ENCODE measurements around the gene CSNK1D.

Gene CSNK1D

DNA sequence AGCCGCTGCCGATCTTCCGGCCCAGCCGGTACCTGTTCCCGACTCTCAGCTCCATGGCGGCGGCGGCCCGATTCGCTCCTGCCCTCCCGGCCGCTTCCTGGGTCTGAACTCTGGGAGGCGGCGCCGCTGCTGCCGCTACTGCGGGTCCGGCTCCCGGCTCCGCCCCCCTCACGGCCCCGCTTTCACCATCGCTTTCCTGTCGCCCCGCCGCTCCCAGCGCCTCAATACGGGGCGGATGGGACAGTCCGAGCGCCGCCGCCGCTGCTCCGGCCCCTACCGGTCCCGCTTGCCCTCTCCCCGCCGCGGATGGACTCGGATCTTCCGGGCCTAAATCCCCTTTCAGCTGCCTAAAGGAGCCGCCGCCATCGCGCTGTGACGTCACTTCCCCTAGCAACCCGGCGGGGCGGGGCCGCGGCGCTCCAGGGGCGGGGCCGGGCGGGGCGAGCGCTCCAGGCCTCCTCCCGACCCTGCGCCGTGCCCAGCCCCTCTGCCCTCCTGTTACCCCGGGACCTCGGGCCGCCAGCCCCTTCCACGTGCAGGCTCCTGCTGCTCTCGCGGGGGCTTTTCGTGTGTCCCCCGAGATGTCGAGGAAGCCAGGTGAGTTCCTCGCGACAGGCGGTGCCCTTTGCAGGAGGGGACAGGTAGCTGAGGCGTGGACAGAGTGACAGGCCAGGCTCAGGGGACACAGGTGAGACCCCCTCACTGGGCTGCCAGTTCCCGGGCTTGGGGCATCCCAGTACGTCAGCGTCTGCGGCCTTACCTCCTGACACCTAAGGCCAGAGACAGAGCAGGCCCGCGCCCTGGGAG lies at the start of gene CSNK1D:
CSNK1D (minus strand) TSS at position 374 of the 807 bp plus-strand sequence; CDS start at position 55, 319 bp downstream.
- peak within 1 kb of the TSS; percentile 100 for H3K4me3 ChIP-seq
- TF ChIP-seq, protein P1, sequence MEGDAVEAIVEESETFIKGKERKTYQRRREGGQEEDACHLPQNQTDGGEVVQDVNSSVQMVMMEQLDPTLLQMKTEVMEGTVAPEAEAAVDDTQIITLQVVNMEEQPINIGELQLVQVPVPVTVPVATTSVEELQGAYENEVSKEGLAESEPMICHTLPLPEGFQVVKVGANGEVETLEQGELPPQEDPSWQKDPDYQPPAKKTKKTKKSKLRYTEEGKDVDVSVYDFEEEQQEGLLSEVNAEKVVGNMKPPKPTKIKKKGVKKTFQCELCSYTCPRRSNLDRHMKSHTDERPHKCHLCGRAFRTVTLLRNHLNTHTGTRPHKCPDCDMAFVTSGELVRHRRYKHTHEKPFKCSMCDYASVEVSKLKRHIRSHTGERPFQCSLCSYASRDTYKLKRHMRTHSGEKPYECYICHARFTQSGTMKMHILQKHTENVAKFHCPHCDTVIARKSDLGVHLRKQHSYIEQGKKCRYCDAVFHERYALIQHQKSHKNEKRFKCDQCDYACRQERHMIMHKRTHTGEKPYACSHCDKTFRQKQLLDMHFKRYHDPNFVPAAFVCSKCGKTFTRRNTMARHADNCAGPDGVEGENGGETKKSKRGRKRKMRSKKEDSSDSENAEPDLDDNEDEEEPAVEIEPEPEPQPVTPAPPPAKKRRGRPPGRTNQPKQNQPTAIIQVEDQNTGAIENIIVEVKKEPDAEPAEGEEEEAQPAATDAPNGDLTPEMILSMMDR (IDR thresholded peaks at IDR 0.05) = no peak
- H3K27ac ChIP-seq = peak within 1 kb of the TSS; percentile 98 to 100
- peak; percentile 94 for DNase-seq (ENCODE audit: low spot score)

DNA sequence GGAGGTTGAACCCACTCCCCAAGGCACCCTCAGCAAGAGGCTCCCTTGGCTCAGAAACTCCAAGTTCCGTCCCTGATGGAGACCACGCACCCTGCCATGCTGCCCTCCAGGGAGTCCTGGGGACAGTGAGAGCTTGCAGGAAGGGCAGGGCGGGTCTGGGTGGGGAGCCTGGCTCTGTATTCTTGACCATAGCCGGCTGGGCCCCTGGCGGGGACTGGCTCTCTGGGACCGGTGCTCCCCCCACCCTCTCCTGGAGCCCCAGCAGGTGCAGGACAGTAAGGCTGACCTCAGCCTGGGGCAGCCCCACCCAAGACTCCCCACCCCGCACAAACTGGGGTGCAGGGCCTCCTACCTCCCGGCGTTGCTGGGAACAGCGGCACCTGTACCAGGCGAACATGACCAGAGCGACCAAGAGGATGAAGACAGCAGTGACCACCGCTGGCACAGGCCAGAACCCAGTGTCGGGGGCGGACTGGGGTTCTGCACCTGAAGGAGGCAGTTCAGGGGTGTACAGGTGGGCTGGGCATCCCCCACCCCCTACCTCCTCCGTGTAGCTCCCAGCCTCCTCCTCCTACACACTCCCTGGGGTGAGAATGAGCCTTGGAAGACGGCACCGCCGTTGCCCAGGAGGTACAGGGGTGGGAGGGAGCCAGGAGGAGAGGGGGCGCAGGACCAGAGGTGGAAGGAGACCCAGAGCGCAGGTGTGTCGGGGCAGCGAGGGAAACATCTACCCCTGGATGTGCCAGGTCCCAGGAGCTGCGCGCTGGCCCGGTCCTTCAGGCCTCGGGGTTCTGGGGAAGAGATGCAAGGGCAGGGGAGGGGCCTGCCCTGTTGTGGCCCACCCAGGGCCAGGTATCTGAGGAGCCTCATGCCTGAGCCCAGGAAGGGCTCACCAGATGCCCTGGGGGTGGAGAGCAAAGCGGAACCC lies 49.3 kb upstream of the CSNK1D start:
- TF ChIP-seq, protein P1 (IDR thresholded peaks at IDR 0.05) = no peak
- Histone ChIP-seq H3K27ac (no peak overlapping the region), H3K4me3 (no peak overlapping the region)
- DNase-seq (ENCODE audit: low spot score) = no peak

DNA sequence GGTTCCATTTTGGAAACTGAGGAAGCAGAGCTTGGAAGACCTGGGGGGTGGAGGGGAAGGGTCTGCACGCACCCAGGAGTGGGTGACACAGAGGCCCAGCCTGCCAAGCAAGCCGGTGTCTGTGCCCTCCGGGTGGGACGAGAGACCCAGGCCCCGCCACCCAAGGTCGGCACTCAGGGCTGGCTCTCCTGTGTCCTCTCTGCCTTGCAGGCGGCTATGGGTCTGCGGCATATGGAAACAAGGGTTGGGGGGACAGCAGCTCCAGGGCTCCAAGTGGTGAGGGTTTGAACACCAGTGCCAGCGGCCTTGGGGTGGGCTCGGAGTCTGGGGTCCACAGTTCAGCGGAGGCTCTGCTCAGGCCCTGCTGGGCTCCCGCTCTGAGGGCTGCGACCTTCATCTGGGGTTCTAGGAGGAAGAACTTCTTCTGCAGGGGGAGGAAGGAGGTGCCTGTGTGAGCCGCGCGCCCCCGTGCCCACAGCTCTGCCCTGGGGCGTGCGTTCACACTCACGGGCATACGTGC lies 48.5 kb upstream of the CSNK1D start:
- Histone ChIP-seq H3K4me3 (no peak overlapping the region), H3K27ac (no peak overlapping the region)
- TF ChIP-seq, protein P1 (IDR thresholded peaks at IDR 0.05) = no peak
- no peak for DNase-seq (ENCODE audit: low spot score)

GRCh38 chr17:82320956-82321927 lies 47.7 kb upstream of the CSNK1D start:
- H3K4me3 ChIP-seq = no peak overlapping the region
- DNase-seq (ENCODE audit: low spot score) = no peak
- no peak overlapping the region for H3K27ac ChIP-seq
- TF ChIP-seq, protein P1 (IDR thresholded peaks at IDR 0.05) = peak; percentile 99

DNA sequence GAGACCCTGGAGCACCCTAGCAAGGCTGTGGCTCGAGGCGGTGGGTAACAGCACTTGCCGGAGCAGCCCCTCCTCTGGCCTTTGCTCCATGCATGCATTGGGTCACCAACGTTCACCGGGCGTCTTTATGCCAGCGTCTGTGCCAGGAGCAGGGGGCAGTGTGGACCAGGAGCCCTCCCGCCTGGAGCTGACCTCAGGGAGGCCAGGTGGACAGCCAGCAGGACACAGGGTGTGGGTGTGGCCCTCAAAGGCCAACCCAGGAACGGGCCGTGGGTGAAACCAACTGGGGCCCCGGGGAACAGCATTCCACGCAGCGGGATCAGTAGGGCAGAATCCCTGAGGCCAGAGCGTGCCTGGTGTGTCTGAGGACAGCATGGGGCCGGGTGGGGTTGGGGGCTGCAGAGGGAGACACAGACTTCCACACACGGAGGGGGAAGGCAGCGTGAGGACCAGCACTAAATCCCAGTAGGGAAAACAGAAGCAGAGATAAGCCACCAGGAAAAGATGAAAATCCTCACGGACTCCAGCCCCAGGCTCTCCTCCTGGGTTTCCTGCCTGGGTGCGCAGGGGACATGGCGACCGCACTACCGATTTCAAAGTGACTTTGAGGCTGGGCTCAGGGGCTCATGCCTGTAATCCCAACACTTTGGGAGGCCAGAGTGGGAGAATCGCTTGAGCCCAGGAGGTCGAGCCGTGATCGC lies 46.8 kb upstream of the CSNK1D start:
- Histone ChIP-seq H3K27ac (no peak overlapping the region), H3K4me3 (no peak overlapping the region)
- no peak for DNase-seq (ENCODE audit: low spot score)
- TF ChIP-seq, protein P1 (IDR thresholded peaks at IDR 0.05) = no peak

All from coronary artery (tissue), 2 donors.